Lung (tissue), 12 donors: Measurements from ENCODE around the gene CD82. TPM values are rescaled to one million over a fixed set of nuclear protein-coding genes. Genes with fewer than 3 reads are reported as not detected.

Experiments used
- ATAC-seq: fragments of 200-7000 bp; cut with Tn5 transposase; one replicate; pipeline ENCODE4 v1.9.1; 2020; ENCODE audit warnings: moderate number of reproducible peaks; ENCODE audit not compliant: insufficient read depth, low FRiP score
- DNase-seq, 3 donors: peaks; one replicate each; pipeline ENCODE4 v3.0.0-alpha.2; 2013 to 2017
- H3K27ac ChIP-seq, 2 donors: one replicate each; pipeline ENCODE4 v1.5.1; 2013; ENCODE audit warnings: mild to moderate bottlenecking in 2 of 2, moderate library complexity in 2 of 2, control low read depth in 1 of 2, inconsistent platforms in 1 of 2, low read depth in 1 of 2, low read length in 1 of 2
- H3K27me3 ChIP-seq, 3 donors: one replicate each; pipeline ENCODE4 v1.5.1; 2013; ENCODE audit warnings: low read length in 2 of 3; ENCODE audit not compliant: control insufficient read depth in 3 of 3, insufficient read depth in 3 of 3
- H3K36me3 ChIP-seq, 4 donors: one replicate each; pipeline ENCODE4 v1.5.1; 2013; ENCODE audit warnings: low read length in 4 of 4, mild to moderate bottlenecking in 1 of 4, moderate library complexity in 1 of 4; ENCODE audit not compliant: control insufficient read depth in 4 of 4, insufficient read depth in 4 of 4
- H3K4me1 ChIP-seq, 5 donors: one replicate each; pipeline ENCODE4 v1.5.1; 2013; ENCODE audit warnings: low read length in 5 of 5, mild to moderate bottlenecking in 2 of 5, moderate library complexity in 1 of 5; ENCODE audit not compliant: control insufficient read depth in 5 of 5, insufficient read depth in 5 of 5
- H3K4me3 ChIP-seq: one replicate; pipeline ENCODE4 v1.5.1; 2013; ENCODE audit warnings: mild to moderate bottlenecking, control low read depth, moderate library complexity
- H3K9ac ChIP-seq, 2 donors: one replicate each; pipeline ENCODE4 v1.5.1; 2013; ENCODE audit warnings: low read length in 2 of 2, control low read depth in 1 of 2; ENCODE audit not compliant: insufficient read depth in 1 of 2
- H3K9me3 ChIP-seq, 4 donors: one replicate each; pipeline ENCODE4 v1.5.1; 2013; ENCODE audit warnings: low read length in 3 of 4, mild to moderate bottlenecking in 1 of 4, moderate library complexity in 1 of 4; ENCODE audit not compliant: control insufficient read depth in 4 of 4, insufficient read depth in 3 of 4
- WGBS, 2 donors: extraction: QIAGEN DNeasy Blood & Tissue Kit; methylation state at CpG; one replicate each; pipeline ENCODE4 v1.1.7; 2013; 5-methylcytosine and 5-hydroxymethylcytosine counted together
- polyA plus RNA-seq, 2 donors: library from polyadenylated mRNA; stranded (reverse); fragments of 200-250 nt; gene quantifications; one replicate each; pipeline ENCODE4 v1.2.1, GENCODE V29; 2013
- total RNA-seq, 2 donors: library from RNA; depleted of rRNA in 1 of 2; stranded (reverse); fragments of >200 nt in 1 of 2; gene quantifications; one replicate each; pipeline ENCODE4 v1.2.1, GENCODE V29; 2014 to 2021
- TF ChIP-seq, protein P1 (sequence below): IDR thresholded peaks from 2 replicates; pipeline ENCODE4 v1.5.1; 2012; ENCODE audit warnings: mild to moderate bottlenecking; ENCODE audit errors: control extremely low read depth, extremely low read depth
- donor health status: control.
- donor health status: control.
- donor health status: Bipolar disorder and iron deficiency.
- donor health status: healthy.
- donor health status: DM: yes; HTN: yes; CAD: no.

Gene CD82
- total and polyA plus RNA-seq, 4 donors = 63.3 to 237 (median 190) TPM

DNA sequence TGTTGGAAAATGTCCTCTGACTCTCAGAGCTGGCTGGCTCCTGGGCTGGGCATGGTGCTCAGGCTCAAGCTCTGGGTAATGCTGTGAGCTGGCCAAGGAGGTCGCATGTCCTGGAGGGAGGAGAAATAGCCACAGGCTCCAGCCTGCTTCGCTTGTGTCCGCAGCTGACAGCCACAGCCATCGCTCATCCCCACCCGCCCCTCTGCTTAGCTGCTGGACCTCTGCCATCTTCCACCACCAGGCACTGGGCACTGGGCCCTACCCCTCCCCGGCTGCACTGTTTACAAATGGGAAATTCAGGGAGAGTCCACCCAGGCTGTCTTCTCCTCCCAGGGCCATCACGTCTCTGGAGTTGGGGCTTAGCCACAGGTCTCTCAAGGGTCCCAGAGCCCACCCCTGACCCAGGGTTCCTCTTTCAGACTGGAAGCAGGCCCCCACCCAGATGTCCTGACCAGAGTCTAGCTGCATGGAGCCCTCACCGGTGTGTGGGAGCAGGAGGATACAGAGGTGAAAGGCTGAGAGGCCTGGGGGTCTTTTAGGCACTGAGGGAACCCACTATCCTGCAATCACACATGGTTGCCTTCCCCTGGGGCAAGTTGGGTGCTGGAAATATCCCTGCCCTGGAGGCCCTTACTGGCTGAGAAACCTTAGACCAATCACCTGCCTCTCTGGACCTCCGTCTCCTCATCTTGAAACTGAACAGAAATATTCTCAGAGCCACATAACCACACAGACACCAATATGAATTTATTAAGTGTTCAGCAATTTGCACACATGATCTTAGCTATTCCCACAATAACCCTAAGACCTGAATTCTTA, 62.7 kb downstream of the CD82 start:
- Histone ChIP-seq H3K36me3 (no peaks in the 10 kb centered on the region), H3K27me3 (no peaks in the 10 kb centered on the region), H3K9ac (no peak overlapping the region), H3K27ac (peak overlapping the region; percentile 15 to 53), H3K4me3 (no peak overlapping the region), H3K4me1 (peaks cover 5 to 25% (median 16%) of the 10 kb centered on the region in 5 donors), H3K9me3 (peaks cover 0 to 3% (median 0%) of the 10 kb centered on the region in 4 donors)
- ATAC-seq (peak; percentile 19), DNase-seq (peak; percentile 88 to 93 (median 92))
- TF ChIP-seq, protein P1, sequence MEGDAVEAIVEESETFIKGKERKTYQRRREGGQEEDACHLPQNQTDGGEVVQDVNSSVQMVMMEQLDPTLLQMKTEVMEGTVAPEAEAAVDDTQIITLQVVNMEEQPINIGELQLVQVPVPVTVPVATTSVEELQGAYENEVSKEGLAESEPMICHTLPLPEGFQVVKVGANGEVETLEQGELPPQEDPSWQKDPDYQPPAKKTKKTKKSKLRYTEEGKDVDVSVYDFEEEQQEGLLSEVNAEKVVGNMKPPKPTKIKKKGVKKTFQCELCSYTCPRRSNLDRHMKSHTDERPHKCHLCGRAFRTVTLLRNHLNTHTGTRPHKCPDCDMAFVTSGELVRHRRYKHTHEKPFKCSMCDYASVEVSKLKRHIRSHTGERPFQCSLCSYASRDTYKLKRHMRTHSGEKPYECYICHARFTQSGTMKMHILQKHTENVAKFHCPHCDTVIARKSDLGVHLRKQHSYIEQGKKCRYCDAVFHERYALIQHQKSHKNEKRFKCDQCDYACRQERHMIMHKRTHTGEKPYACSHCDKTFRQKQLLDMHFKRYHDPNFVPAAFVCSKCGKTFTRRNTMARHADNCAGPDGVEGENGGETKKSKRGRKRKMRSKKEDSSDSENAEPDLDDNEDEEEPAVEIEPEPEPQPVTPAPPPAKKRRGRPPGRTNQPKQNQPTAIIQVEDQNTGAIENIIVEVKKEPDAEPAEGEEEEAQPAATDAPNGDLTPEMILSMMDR = no peak
- WGBS, 2 donors = 37 to 39% methylated on average over 9 of the region's 9 CpGs

DNA sequence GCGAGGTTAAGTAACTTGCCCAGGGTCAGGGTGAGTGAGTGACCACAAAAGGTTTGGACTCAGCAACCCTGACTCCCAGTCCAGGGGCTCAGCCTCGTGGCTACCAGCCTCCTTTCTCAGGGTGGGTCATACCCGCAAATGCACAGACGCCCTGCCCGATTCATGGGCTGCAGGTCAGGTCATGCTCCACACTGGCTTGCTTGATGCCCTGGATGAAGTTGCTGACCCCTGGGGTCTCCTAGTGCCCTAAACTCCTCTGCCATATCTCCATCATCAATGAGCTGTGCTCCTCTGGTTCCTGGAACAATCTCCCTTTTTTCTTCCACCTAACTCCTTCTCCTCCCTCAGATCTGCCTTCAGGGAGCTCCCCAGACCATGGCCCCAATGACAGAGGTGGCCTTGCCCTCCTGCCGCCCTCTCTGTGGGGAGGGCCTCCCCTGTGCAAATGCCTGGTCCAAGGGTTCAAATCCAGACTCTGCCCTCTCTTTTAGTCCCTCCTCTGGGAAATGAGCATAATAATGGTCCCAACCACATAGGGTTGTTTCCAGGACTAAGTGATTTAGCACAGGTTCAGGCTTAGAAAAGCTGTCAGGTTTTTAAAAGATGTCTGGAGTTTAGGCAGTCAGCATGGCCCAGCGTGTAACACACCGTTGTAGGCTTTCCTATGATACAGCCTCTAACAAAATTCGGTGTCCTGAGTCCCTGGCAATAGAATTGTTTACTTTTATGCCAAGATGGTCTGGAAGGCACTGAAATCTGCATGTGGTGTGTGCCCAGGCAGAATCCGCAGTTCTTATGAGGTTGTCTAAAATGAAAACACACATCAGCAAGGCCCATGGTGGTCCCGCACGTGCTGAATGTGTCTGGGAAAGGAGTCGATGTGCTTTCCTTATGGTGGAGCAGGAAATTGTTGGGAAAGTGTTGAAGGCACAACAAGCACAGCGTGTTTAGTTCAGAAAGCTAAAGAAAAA, 63.6 kb downstream of the CD82 start:
- no peak overlapping the region for H3K9ac ChIP-seq
- peak overlapping the region in 1 of 2 donors; percentile 37 for H3K27ac ChIP-seq
- H3K9me3 ChIP-seq = peaks cover 0 to 3% (median 0%) of the 10 kb centered on the region in 4 donors
- H3K27me3 ChIP-seq = no peaks in the 10 kb centered on the region
- 80 to 83% methylated on average over 14 of the region's 14 CpGs for WGBS, 2 donors
- no peaks in the 10 kb centered on the region for H3K36me3 ChIP-seq
- TF ChIP-seq, protein P1 = no peak
- ATAC-seq (no peak), DNase-seq (no peak)
- no peak overlapping the region for H3K4me3 ChIP-seq
- peaks cover 5 to 19% (median 15%) of the 10 kb centered on the region in 5 donors for H3K4me1 ChIP-seq

DNA sequence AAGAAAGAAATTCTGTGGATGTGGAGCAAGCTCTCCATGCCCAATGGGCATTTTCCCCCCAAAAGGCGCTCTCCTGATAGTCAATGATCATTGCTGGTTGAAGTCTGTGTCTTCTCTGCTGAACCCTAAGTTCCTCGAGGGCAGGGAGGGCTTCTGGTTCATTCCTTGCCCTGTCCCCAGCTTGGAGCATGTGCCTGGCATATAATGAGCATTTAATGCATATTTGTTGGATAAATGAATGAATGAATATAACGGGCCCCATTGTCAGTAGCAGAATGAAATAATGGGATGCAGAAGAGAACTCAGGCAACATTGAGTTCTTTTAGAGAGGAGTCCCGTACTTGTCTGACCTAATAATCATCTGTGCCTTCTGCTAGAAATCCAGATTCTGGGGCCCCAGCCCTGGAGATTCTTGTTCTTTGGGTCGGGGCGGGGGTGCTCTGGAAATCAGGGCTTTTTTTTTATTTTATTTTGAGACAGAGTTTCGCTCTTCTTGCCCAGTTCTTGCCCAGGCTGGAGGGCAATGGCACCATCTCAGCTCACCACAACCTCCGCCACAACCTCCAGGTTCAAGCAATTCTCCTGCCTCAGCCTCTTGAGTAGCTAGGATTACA, 64.4 kb downstream of the CD82 start:
- H3K27me3 ChIP-seq = no peaks in the 10 kb centered on the region
- no peaks in the 10 kb centered on the region for H3K36me3 ChIP-seq
- peaks cover 0 to 3% (median 0%) of the 10 kb centered on the region in 4 donors for H3K9me3 ChIP-seq
- no peak overlapping the region for H3K4me3 ChIP-seq
- WGBS, 2 donors = 90 to 94% methylated on average over 8 of the region's 8 CpGs
- TF ChIP-seq, protein P1 = no peak
- no peak for DNase-seq
- H3K27ac ChIP-seq = no peak overlapping the region
- no peak overlapping the region for H3K9ac ChIP-seq
- peaks cover 6 to 25% (median 20%) of the 10 kb centered on the region in 5 donors for H3K4me1 ChIP-seq
- no peak for ATAC-seq
